HepG2 (cell line): ENCODE data around the gene BRD3. TPM values are rescaled to one million over a fixed set of nuclear protein-coding genes. Genes with fewer than 3 reads are reported as not detected.

Source experiments
- ATAC-seq: fragments of 200-7000 bp; cut with Tn5 transposase; 3 replicates; pipeline ENCODE4 v1.9.1; 2020; ENCODE audit warnings: mild to moderate bottlenecking, moderate library complexity
- BruUV-seq: library from RNA; stranded (reverse); fragments of 400-500 nt; replicated peaks from 2 replicates; lab custom pipeline; 2021; lab: Mats Ljungman, UMichigan
- CTCF ChIA-PET: fragments of 300-600 bp; formaldehyde crosslinking; extraction: SDS; loops from one replicate; lab custom pipeline; 2021; ENCODE audit warnings: low total read pairs, inconsistent platforms, low intra/inter-chr PET ratio; lab: Yijun Ruan, JAX
- POLR2A ChIA-PET: fragments of 350-600 bp; sonication (Branson Sonifier 250); formaldehyde crosslinking; loops from one replicate; lab custom pipeline; 2020; ENCODE audit warnings: antibody characterized with exemption, inconsistent platforms; lab: Yijun Ruan, JAX
- DNase-seq: peaks from one replicate; pipeline ENCODE4 v3.0.0-alpha.2; 2015; ENCODE audit warnings: low spot score
- FAIRE-seq: peaks from 3 replicates; lab custom pipeline; 2011; peaks lifted over from hg19 to GRCh38; lab: Jason Lieb, UNC
- H2AFZ ChIP-seq: one replicate; pipeline ENCODE4 v1.6.1; 2011; ENCODE audit warnings: low read length, inconsistent platforms
- H3K27ac ChIP-seq: fragments of 300-600 bp; 3 replicates; pipeline ENCODE4 v1.8.0; 2011; ENCODE audit warnings: mixed run types, mild to moderate bottlenecking, mixed read lengths, low read length, inconsistent platforms; ENCODE audit not compliant: insufficient read depth; ENCODE audit errors: extremely low read length
- H3K27me3 ChIP-seq, 2 experiments: fragments of 200-600 bp in 1 of 2; 2 replicates in 1 of 2; 3 replicates in 1 of 2; pipeline versions ENCODE4 v1.6.0 to v1.8.0; 2011; ENCODE audit warnings: low read length in 2 of 2, mild to moderate bottlenecking in 2 of 2, moderate library complexity in 2 of 2, inconsistent platforms in 1 of 2; ENCODE audit not compliant: insufficient read depth in 2 of 2, control insufficient read depth in 1 of 2
- H3K36me3 ChIP-seq, 2 experiments: fragments of 200-600 bp in 1 of 2; replicated peaks in 1 of 2; 2 replicates in 1 of 2; 3 replicates in 1 of 2; pipeline versions ENCODE4 v1.5.1 to v1.8.0; 2011; ENCODE audit warnings: low read length in 2 of 2, inconsistent platforms in 1 of 2; ENCODE audit not compliant: insufficient read depth in 2 of 2, control insufficient read depth in 1 of 2
- H3K4me1 ChIP-seq: 2 replicates; pipeline ENCODE4 v1.5.1; 2012; ENCODE audit warnings: low read length, inconsistent platforms; ENCODE audit not compliant: insufficient read depth
- H3K4me2 ChIP-seq: 2 replicates; pipeline ENCODE4 v1.6.0; 2011; ENCODE audit warnings: low read depth, low read length, inconsistent platforms
- H3K4me3 ChIP-seq, 3 experiments: fragments of 200-600 bp in 1 of 3; sonication (generic), shearing (Covaris generic) in 1 of 3; replicated peaks in 1 of 3; 2 replicates each; pipeline ENCODE4 v1.5.1; 2011 to 2016; ENCODE audit warnings: low read length in 3 of 3, inconsistent platforms in 2 of 3, low read depth in 2 of 3, mild to moderate bottlenecking in 2 of 3, control low read depth in 1 of 3, mixed read lengths in 1 of 3; ENCODE audit not compliant: insufficient read depth in 1 of 3
- H3K79me2 ChIP-seq: one replicate; pipeline ENCODE4 v1.6.1; 2011; ENCODE audit warnings: low read length, inconsistent platforms; ENCODE audit not compliant: insufficient read depth
- H3K9ac ChIP-seq: 2 replicates; pipeline ENCODE4 v1.6.0; 2011; ENCODE audit warnings: mild to moderate bottlenecking, low read depth, low read length, inconsistent platforms; ENCODE audit not compliant: insufficient read depth
- H3K9me3 ChIP-seq: 2 replicates; pipeline ENCODE4 v1.5.1; 2012; ENCODE audit warnings: mild to moderate bottlenecking, low read length
- H4K20me1 ChIP-seq: 2 replicates; pipeline ENCODE4 v1.6.0; 2011; ENCODE audit warnings: inconsistent platforms, mild to moderate bottlenecking, low read length, moderate library complexity; ENCODE audit not compliant: insufficient read depth
- ARID2 ChIP-seq: sonication (generic); formaldehyde crosslinking; IDR thresholded peaks from 2 replicates; pipeline ENCODE4 v1.8.1; 2022; ENCODE audit warnings: mild to moderate bottlenecking, missing genetic modification reagents, borderline replicate concordance
- BORCS8-MEF2B ChIP-seq: sonication (generic); formaldehyde crosslinking; IDR thresholded peaks from 2 replicates; pipeline ENCODE4 v1.8.0; 2022; ENCODE audit warnings: mild to moderate bottlenecking, missing genetic modification reagents
- GATAD2A ChIP-seq: IDR thresholded peaks from 2 replicates; pipeline ENCODE4 v1.6.1; 2016
- IRF2 ChIP-seq: IDR thresholded peaks from 2 replicates; pipeline ENCODE4 v1.6.1; 2018; ENCODE audit warnings: missing genetic modification reagents, missing compliant biosample characterization
- ISL2 ChIP-seq: sonication (generic); formaldehyde crosslinking; IDR thresholded peaks from 2 replicates; pipeline ENCODE4 v1.5.0; 2020; ENCODE audit warnings: missing genetic modification reagents
- MAFK ChIP-seq, 2 experiments: IDR thresholded peaks in 1 of 2; conservative IDR thresholded peaks in 1 of 2; 2 replicates each; pipeline ENCODE4 v1.6.1; 2011; ENCODE audit warnings: improper control_type of control experiment in 2 of 2, low read length in 2 of 2
- RXRA ChIP-seq: sonication (generic); formaldehyde crosslinking; IDR thresholded peaks from 2 replicates; pipeline ENCODE4 v1.5.1; 2020; ENCODE audit warnings: missing genetic modification reagents
- SAFB2 ChIP-seq: sonication (generic); formaldehyde crosslinking; IDR thresholded peaks from 2 replicates; pipeline ENCODE4 v1.5.1; 2020; ENCODE audit warnings: missing genetic modification reagents, low read depth, mild to moderate bottlenecking, borderline replicate concordance
- SAP130 ChIP-seq: IDR thresholded peaks from 2 replicates; pipeline ENCODE4 v1.6.1; 2016; ENCODE audit warnings: low read depth
- SMAD9 ChIP-seq: sonication (generic); formaldehyde crosslinking; IDR thresholded peaks from 2 replicates; pipeline ENCODE4 v1.5.1; 2020; ENCODE audit warnings: mild to moderate bottlenecking, missing genetic modification reagents
- SMARCC2 ChIP-seq: fragments of 450-650 bp; IDR thresholded peaks from 2 replicates; pipeline ENCODE4 v1.6.1; 2017; ENCODE audit warnings: antibody characterized with exemption, mild to moderate bottlenecking
- ZFP1 ChIP-seq: IDR thresholded peaks from 2 replicates; pipeline ENCODE4 v1.6.1; 2016
- ZNF660 ChIP-seq: sonication (generic); formaldehyde crosslinking; IDR thresholded peaks from 2 replicates; pipeline ENCODE4 v1.5.1; 2020; ENCODE audit warnings: mild to moderate bottlenecking, low read depth, missing genetic modification reagents, borderline replicate concordance
- ZNF674 ChIP-seq: sonication (generic); formaldehyde crosslinking; IDR thresholded peaks from 2 replicates; pipeline ENCODE4 v1.5.0; 2020; ENCODE audit warnings: low read depth, mild to moderate bottlenecking, missing genetic modification reagents
- ZSCAN22 ChIP-seq: sonication (generic); formaldehyde crosslinking; IDR thresholded peaks from 2 replicates; pipeline ENCODE4 v1.4.0; 2020; ENCODE audit warnings: mild to moderate bottlenecking, missing genetic modification reagents
- WGBS: methylation state at CpG from one replicate; pipeline ENCODE4 v1.1.6; 2017; ENCODE audit warnings: low lambda C conversion rate; 5-methylcytosine and 5-hydroxymethylcytosine counted together
- in situ Hi-C: cut with HindIII; loops from 2 replicates; pipeline ENCODE4 v1.10.0; 2017; ENCODE audit warnings: low pct_unique_long_range_greater_than_20kb; ENCODE audit not compliant: extremely low pct_ligation_motif_present
- intact Hi-C: fragments of 100-400 bp; cut with micrococcal nuclease; formaldehyde crosslinking; loops from one replicate; pipeline ENCODE4 v1.10.0; 2022; ENCODE audit not compliant: unreplicated experiment
- polyA plus RNA-seq, 8 experiments: library from polyadenylated mRNA; depleted of rRNA in 3 of 8; stranded (reverse) in 7 of 8; unstranded in 1 of 8; fragments of >200 nt; fragmentation: Illumina TruSeq in 4 of 8; extraction: Trizol in 4 of 8; gene quantifications; 2 replicates each; pipeline versions ENCODE4 v1.2.1 to v1.2.3, GENCODE V29; 2011 to 2016; ENCODE audit warnings: low read depth in 4 of 8, missing spikeins in 1 of 8, mixed read lengths in 1 of 8; ENCODE audit not compliant: insufficient read depth in 1 of 8
- total RNA-seq, 5 experiments: library from RNA; depleted of rRNA; stranded (reverse); fragments of >200 nt; fragmentation: Illumina TruSeq; extraction: Trizol; gene quantifications; 2 replicates each; pipeline ENCODE4 v1.2.3, GENCODE V29; 2016; ENCODE audit warnings: low read depth in 1 of 5
- TF ChIP-seq, protein P1 (sequence below): sonication (generic); formaldehyde crosslinking; IDR thresholded peaks from 2 replicates; pipeline ENCODE4 v1.5.1; 2020; ENCODE audit warnings: missing genetic modification reagents, mild to moderate bottlenecking, borderline replicate concordance
- TF ChIP-seq, protein P2 (sequence below): IDR thresholded peaks from 2 replicates; pipeline ENCODE4 v1.6.1; 2012; ENCODE audit warnings: inconsistent platforms
- TF ChIP-seq, protein P3 (sequence below): IDR thresholded peaks from 2 replicates; pipeline ENCODE4 v1.6.1; 2016; ENCODE audit warnings: missing genetic modification reagents, missing compliant biosample characterization

Gene BRD3
- total and polyA plus RNA-seq, 2 of the 13 experiments (the other 11 are each of a cell fraction or from before 2014, with no cell fraction given): 5.9 to 12.9 TPM

DNA sequence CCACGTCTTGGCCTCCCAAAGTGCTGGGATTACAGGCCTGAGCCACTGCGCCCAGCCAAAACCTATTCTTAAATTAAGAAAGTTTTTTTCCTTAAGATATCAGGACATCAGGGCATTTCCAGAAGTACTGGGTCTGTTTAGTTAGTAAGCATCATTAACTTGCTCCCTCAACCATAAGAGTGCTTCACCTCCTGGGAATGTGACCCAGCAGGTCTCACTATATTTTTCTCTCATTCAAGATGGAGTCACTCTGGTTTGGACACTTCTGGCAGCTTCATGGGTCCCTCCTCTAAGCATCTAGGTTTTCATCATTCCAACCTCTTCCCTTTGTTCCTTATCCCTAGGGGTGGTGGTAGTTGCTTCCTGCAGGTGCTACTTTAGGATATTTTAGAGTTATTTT, 52.9 kb downstream of the BRD3 start:
- no peaks in the 10 kb centered on the region; a peak in 2 of 5 replicates for H3K27me3 ChIP-seq
- FAIRE-seq (no peak), DNase-seq (no peak), ATAC-seq (no peak)
- no peak overlapping the region for H3K9ac ChIP-seq
- no TSS peak for BruUV-seq
- no peak overlapping the region for H3K4me2 ChIP-seq
- POLR2A ChIA-PET: no interaction called here
- intact Hi-C loops (no loop called here), in situ Hi-C loops (no loop called here)
- no peak for TF ChIP-seq ZNF660 (CRISPR knock-in tag)
- TF ChIP-seq SMARCC2: no peak
- TF ChIP-seq, protein P1, sequence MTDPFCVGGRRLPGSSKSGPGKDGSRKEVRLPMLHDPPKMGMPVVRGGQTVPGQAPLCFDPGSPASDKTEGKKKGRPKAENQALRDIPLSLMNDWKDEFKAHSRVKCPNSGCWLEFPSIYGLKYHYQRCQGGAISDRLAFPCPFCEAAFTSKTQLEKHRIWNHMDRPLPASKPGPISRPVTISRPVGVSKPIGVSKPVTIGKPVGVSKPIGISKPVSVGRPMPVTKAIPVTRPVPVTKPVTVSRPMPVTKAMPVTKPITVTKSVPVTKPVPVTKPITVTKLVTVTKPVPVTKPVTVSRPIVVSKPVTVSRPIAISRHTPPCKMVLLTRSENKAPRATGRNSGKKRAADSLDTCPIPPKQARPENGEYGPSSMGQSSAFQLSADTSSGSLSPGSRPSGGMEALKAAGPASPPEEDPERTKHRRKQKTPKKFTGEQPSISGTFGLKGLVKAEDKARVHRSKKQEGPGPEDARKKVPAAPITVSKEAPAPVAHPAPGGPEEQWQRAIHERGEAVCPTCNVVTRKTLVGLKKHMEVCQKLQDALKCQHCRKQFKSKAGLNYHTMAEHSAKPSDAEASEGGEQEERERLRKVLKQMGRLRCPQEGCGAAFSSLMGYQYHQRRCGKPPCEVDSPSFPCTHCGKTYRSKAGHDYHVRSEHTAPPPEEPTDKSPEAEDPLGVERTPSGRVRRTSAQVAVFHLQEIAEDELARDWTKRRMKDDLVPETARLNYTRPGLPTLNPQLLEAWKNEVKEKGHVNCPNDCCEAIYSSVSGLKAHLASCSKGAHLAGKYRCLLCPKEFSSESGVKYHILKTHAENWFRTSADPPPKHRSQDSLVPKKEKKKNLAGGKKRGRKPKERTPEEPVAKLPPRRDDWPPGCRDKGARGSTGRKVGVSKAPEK (CRISPR knock-in tag): no peak
- TF ChIP-seq ZNF674: no peak
- TF ChIP-seq, protein P2, sequence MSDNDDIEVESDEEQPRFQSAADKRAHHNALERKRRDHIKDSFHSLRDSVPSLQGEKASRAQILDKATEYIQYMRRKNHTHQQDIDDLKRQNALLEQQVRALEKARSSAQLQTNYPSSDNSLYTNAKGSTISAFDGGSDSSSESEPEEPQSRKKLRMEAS: no peak
- no peaks in the 10 kb centered on the region for H3K79me2 ChIP-seq
- WGBS: 54% methylated on average over 2 of the region's 2 CpGs
- H3K36me3 ChIP-seq: no peaks in the 10 kb centered on the region
- CTCF ChIA-PET: no interaction called here
- H3K4me3 ChIP-seq: no peak overlapping the region
- peaks cover 9% of the 10 kb centered on the region for H3K9me3 ChIP-seq
- H3K4me1 ChIP-seq: peaks cover 16% of the 10 kb centered on the region
- no peaks in the 10 kb centered on the region for H4K20me1 ChIP-seq
- H2AFZ ChIP-seq: no peak overlapping the region
- H3K27ac ChIP-seq: no peak overlapping the region

DNA sequence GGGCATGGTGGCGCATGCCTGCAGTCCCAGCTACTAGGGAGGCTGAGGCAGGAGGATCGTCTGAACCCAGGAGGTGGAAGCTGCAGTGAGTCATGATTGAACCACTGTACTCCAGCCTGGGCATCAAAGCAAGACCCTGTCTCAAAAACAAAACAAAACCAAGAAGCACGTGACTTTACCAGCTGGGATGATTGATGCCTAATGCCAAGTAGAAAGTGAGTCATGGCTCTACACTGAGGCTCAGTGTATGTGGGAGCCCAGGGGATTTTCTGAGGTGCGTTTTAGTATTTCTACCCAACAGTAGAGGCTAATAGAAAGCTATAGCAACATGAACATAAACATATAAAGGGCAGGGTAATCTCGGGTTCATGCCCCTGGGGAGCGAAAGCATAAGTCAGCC, 56.4 kb downstream of the BRD3 start:
- POLR2A ChIA-PET: no interaction called here
- no peak overlapping the region for H3K4me2 ChIP-seq
- H3K4me1 ChIP-seq: peaks cover 16% of the 10 kb centered on the region
- 62% methylated on average over 6 of the region's 6 CpGs for WGBS
- no peak for ATAC-seq
- H4K20me1 ChIP-seq: no peaks in the 10 kb centered on the region
- peaks cover 2 to 17% of the 10 kb centered on the region in 2 experiments; a peak in 3 of 5 replicates for H3K27me3 ChIP-seq
- H3K36me3 ChIP-seq: no peaks in the 10 kb centered on the region
- H3K9me3 ChIP-seq: peaks cover 9% of the 10 kb centered on the region
- no peak overlapping the region for H3K9ac ChIP-seq
- in situ Hi-C loops (no loop called here), intact Hi-C loops (no loop called here)
- no peak for DNase-seq
- no peak overlapping the region for H3K4me3 ChIP-seq
- CTCF ChIA-PET: no interaction called here
- no peak for FAIRE-seq
- no peaks in the 10 kb centered on the region for H3K79me2 ChIP-seq
- no TSS peak for BruUV-seq
- no peak overlapping the region for H2AFZ ChIP-seq
- no peak overlapping the region for H3K27ac ChIP-seq
- TF ChIP-seq SMAD9 (CRISPR knock-in tag): no peak
- TF ChIP-seq SAFB2 (CRISPR knock-in tag): no peak
- no peak for TF ChIP-seq IRF2 (CRISPR knock-in tag)
- no peak for TF ChIP-seq GATAD2A (CRISPR knock-in tag)
- TF ChIP-seq ARID2: no peak
- TF ChIP-seq ZSCAN22: no peak
- no peak for TF ChIP-seq ZFP1 (CRISPR knock-in tag)
- TF ChIP-seq ISL2 (CRISPR knock-in tag): no peak
- TF ChIP-seq, protein P3, sequence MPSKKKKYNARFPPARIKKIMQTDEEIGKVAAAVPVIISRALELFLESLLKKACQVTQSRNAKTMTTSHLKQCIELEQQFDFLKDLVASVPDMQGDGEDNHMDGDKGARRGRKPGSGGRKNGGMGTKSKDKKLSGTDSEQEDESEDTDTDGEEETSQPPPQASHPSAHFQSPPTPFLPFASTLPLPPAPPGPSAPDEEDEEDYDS (CRISPR knock-in tag): no peak
- no peak for TF ChIP-seq SAP130 (CRISPR knock-in tag)
- TF ChIP-seq RXRA (CRISPR knock-in tag): no peak
- TF ChIP-seq BORCS8-MEF2B (CRISPR knock-in tag): no peak
- TF ChIP-seq MAFK (conservative IDR thresholded peaks at IDR 0.05 in 1 of 2, IDR thresholded peaks at IDR 0.05 in 1 of 2; ENCODE audit: low read length in 2 of 2): no peak
